Tibial nerve (tissue), 4 donors: ENCODE results near the gene PLXNA1. TPM values are rescaled to one million over a fixed set of nuclear protein-coding genes. Genes with fewer than 3 reads are reported as not detected.

Experiments
- DNase-seq, 2 donors: peaks; one replicate each; pipeline ENCODE4 v3.0.0-alpha.2; 2019; ENCODE audit warnings: low spot score in 2 of 2
- H3K27ac ChIP-seq, 4 donors: fragments of 200-600 bp; sonication (generic) in 3 of 4; one replicate each; pipeline ENCODE4 v1.5.1; 2017 to 2019; ENCODE audit warnings: mild to moderate bottlenecking in 1 of 4
- H3K27me3 ChIP-seq, 2 donors: fragments of 200-600 bp; sonication (generic) in 1 of 2; one replicate each; pipeline versions ENCODE4 v1.5.1 to v1.6.0; 2017 to 2019
- H3K36me3 ChIP-seq, 3 donors: fragments of 200-600 bp; sonication (generic); one replicate each; pipeline ENCODE4 v1.5.1; 2018 to 2019
- H3K4me1 ChIP-seq, 4 donors: fragments of 200-600 bp; sonication (generic) in 3 of 4; one replicate each; pipeline ENCODE4 v1.5.1; 2017 to 2019
- H3K4me3 ChIP-seq, 4 donors: fragments of 200-600 bp; sonication (generic) in 3 of 4; one replicate each; pipeline ENCODE4 v1.5.1; 2017 to 2019; ENCODE audit warnings: mild to moderate bottlenecking in 1 of 4, moderate library complexity in 1 of 4
- H3K9me3 ChIP-seq, 4 donors: fragments of 200-600 bp; sonication (generic) in 3 of 4; one replicate each; pipeline ENCODE4 v1.5.1; 2017 to 2019
- CTCF ChIP-seq, 5 experiments: fragments of 200-600 bp in 3 of 5; fragments of 450-650 bp in 2 of 5; sonication (generic) in 3 of 5; IDR thresholded peaks; one replicate each; pipeline ENCODE4 v1.5.1; 2016 to 2019; ENCODE audit warnings: antibody characterized with exemption in 5 of 5, mild to moderate bottlenecking in 3 of 5, moderate library complexity in 2 of 5
- EP300 ChIP-seq, 2 donors: sonication (generic); formaldehyde crosslinking; IDR thresholded peaks; one replicate each; pipeline ENCODE4 v1.6.1; 2017; ENCODE audit warnings: antibody characterized with exemption in 2 of 2, mild to moderate bottlenecking in 1 of 2
- POLR2A ChIP-seq, 2 donors: fragments of 450-650 bp; IDR thresholded peaks; one replicate each; pipeline ENCODE4 v1.6.1; 2017; ENCODE audit warnings: antibody characterized with exemption in 2 of 2, mild to moderate bottlenecking in 2 of 2, moderate library complexity in 2 of 2
- WGBS, 2 donors: methylation state at CpG; one replicate each; pipeline ENCODE4 v1.1.5; 2018; 5-methylcytosine and 5-hydroxymethylcytosine counted together
- total RNA-seq, 4 donors: library from RNA; depleted of rRNA; stranded (reverse); fragments of >200 nt; gene quantifications; one replicate each; pipeline ENCODE4 v1.1.0, GENCODE V29; 2016

The PLXNA1 gene
- total RNA-seq, 4 donors from 2014 or later = 39.1 to 51.3 (median 39.9) TPM

DNA sequence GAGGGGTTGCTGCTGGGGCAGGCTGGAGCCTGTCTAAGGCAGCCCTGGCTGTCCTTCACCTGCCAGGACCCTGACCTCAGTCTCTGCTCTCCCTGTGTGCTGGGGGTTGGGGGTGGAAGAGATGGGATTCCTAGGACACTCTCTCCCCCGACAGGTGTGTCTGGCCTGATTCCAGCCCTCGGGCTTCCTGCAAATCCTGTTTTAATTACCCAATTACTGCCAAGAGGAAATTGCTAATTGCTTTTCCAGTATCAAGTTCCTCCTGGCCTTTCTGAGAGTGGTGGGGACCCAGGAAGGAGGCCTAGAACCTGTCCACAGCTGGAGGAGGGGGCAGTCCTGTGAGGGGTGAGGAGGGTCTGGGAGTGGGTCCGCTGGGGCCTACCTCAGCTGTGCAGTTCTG is 15.8 kb downstream of the PLXNA1 start:
- DNase-seq = no peak
- H3K36me3 ChIP-seq = peaks cover 0 to 5% (median 0%) of the 10 kb centered on the region in 3 donors
- 38 to 61% methylated on average over 3 of the region's 3 CpGs for WGBS, 2 donors
- no peak for TF ChIP-seq CTCF (IDR thresholded peaks at IDR 0.05)
- no peak for TF ChIP-seq POLR2A (IDR thresholded peaks at IDR 0.05)
- TF ChIP-seq EP300 (IDR thresholded peaks at IDR 0.05) = no peak
- peaks cover 0 to 90% (median 48%) of the 10 kb centered on the region in 4 donors for H3K4me1 ChIP-seq
- no peaks in the 10 kb centered on the region for H3K9me3 ChIP-seq
- no peak overlapping the region for H3K4me3 ChIP-seq
- H3K27me3 ChIP-seq = no peaks in the 10 kb centered on the region
- peak overlapping the region in 3 of 4 donors; percentile 40 to 85 (median 84) for H3K27ac ChIP-seq

DNA sequence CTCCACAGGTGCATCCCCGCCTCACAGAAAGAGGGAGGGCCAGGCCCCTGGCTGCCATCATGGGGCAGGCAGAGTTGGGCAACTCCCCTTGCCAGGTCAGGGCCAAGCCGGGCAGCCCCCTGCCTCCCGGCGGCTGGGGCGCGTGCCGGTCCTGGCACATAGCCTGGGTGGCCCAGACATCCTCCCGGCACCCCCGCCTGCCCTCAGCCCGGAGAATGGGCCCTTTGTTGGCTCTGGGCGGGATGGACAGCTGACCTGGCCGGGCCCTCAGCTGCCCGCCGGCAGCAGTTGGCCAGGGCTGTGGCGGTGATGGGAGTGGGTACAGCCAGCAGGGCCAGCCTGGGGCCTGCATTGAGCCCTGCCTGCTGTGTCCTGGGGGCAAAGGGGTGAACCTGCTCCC is 16.5 kb downstream of the PLXNA1 start:
- 54% methylated on average over 8 of the region's 15 CpGs; no CpG with 5 or more reads in 1 of the 2 donors for WGBS, 2 donors
- H3K4me1 ChIP-seq = peaks cover 0 to 86% (median 41%) of the 10 kb centered on the region in 4 donors
- DNase-seq = no peak
- no peaks in the 10 kb centered on the region for H3K9me3 ChIP-seq
- H3K4me3 ChIP-seq = no peak overlapping the region
- H3K27me3 ChIP-seq = no peaks in the 10 kb centered on the region
- peaks cover 0 to 5% (median 0%) of the 10 kb centered on the region in 3 donors for H3K36me3 ChIP-seq
- peak in 1 of 2 donors; percentile 15 for TF ChIP-seq EP300 (IDR thresholded peaks at IDR 0.05)
- TF ChIP-seq POLR2A (IDR thresholded peaks at IDR 0.05) = no peak
- peak overlapping the region in 3 of 4 donors; percentile 40 to 85 (median 84) for H3K27ac ChIP-seq

DNA sequence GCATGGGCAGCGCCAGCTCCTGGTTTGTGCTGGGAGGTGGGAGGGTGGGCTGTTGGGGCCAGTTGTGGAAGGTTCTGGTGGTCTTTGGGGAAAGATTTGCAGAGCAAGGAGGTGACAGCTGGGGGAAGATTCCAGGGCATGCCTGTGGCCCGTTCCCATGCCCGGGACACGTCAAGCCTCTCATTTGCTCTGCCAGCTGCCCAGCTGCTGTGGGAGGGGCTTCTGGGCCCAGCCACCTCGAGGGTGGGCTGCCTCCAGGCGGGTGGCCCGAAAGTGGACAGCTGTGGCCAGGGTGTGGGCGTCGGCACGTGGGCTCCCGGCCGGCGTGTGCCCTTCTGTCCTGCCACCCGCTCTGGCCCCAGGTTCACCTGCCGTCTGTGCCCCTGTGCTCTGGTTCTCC is 17.2 kb downstream of the PLXNA1 start:
- H3K27ac ChIP-seq = peak overlapping the region in 3 of 4 donors; percentile 40 to 85 (median 84)
- 53% methylated on average over 13 to 15 of the region's 15 CpGs for WGBS, 2 donors
- H3K27me3 ChIP-seq = no peaks in the 10 kb centered on the region
- no peak overlapping the region for H3K4me3 ChIP-seq
- DNase-seq = no peak
- peaks cover 0 to 78% (median 34%) of the 10 kb centered on the region in 4 donors for H3K4me1 ChIP-seq
- H3K36me3 ChIP-seq = peaks cover 0 to 5% (median 0%) of the 10 kb centered on the region in 3 donors
- no peak for TF ChIP-seq POLR2A (IDR thresholded peaks at IDR 0.05)
- TF ChIP-seq CTCF (IDR thresholded peaks at IDR 0.05) = no peak
- TF ChIP-seq EP300 (IDR thresholded peaks at IDR 0.05) = no peak
- H3K9me3 ChIP-seq = no peaks in the 10 kb centered on the region

GRCh38 chr3:127000761-127001160 is 17.8 kb downstream of the PLXNA1 start:
- Histone ChIP-seq H3K4me1 (peaks cover 0 to 72% (median 31%) of the 10 kb centered on the region in 4 donors), H3K27ac (peak overlapping the region; percentile 44 to 86 (median 75))
- no peak for DNase-seq

DNA sequence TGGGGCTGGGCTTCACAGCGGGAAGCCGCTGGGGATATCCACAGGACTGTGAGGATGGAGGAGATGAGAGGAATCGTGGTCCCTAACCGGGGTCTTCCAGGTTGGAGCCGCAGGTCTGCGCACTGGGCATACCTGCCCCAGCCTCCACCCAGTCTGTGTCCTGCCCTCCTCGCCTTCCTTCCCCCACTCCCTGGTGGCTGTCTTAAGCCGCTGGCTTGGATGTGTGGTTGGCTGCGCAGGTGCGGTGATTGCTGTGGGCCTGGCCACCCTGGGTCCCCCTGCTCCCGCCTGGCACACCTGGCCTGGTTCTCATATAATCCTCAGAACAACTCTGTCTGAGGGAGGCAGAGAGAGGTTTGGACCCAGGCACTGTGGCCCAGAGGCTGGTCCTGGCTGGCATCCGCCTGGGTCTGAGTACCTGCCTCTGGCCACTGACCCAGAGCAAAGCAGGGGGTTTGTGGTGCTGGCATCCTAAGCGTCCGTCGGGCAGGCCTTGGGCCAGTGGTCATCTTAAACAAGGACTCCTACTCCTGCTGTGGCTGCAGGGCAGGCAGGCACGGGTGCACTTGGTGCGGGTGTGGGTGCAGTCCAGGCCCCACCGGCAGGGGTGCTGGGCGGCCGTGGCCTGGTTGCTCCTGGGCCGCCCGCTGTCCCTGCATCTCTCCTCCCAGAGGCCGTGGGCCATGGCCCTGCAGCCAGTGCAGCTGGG is 18.7 kb downstream of the PLXNA1 start:
- peak overlapping the region; percentile 44 to 86 (median 75) for H3K27ac ChIP-seq
- H3K9me3 ChIP-seq = no peaks in the 10 kb centered on the region
- no peak for DNase-seq
- peaks cover 0 to 5% (median 0%) of the 10 kb centered on the region in 3 donors for H3K36me3 ChIP-seq
- peaks cover 0 to 64% (median 31%) of the 10 kb centered on the region in 4 donors for H3K4me1 ChIP-seq
- no peak for TF ChIP-seq CTCF (IDR thresholded peaks at IDR 0.05)
- no peak for TF ChIP-seq EP300 (IDR thresholded peaks at IDR 0.05)
- TF ChIP-seq POLR2A (IDR thresholded peaks at IDR 0.05) = no peak
- 59 to 65% methylated on average over 15 to 23 of the region's 23 CpGs for WGBS, 2 donors
- no peaks in the 10 kb centered on the region for H3K27me3 ChIP-seq
- H3K4me3 ChIP-seq = peak overlapping the region in 1 of 4 donors; percentile 31

More at GRCh38 chr3:127000761-127001160, 17.8 kb downstream of the PLXNA1 start:
- no peaks in the 10 kb centered on the region for H3K27me3 ChIP-seq
- H3K4me3 ChIP-seq = no peak overlapping the region
- H3K36me3 ChIP-seq = peaks cover 0 to 5% (median 0%) of the 10 kb centered on the region in 3 donors
- H3K9me3 ChIP-seq = no peaks in the 10 kb centered on the region
- no peak for TF ChIP-seq EP300 (IDR thresholded peaks at IDR 0.05)
- TF ChIP-seq CTCF (IDR thresholded peaks at IDR 0.05) = no peak
- TF ChIP-seq POLR2A (IDR thresholded peaks at IDR 0.05) = no peak
- 63 to 84% methylated on average over 11 to 12 of the region's 12 CpGs for WGBS, 2 donors
